Adrenal gland (tissue), 9 donors: ENCODE measurements around the gene SMIM45.

Source experiments
- DNase-seq, 7 donors: peaks; one replicate each; pipeline ENCODE4 v3.0.0-alpha.2; 2019 to 2020
- H3K27ac ChIP-seq, 5 donors: fragments of 200-600 bp; sonication (generic) in 4 of 5; 1 replicate in 3 of 5; 2 replicates in 2 of 5; pipeline versions ENCODE4 v1.5.1 to v1.8.0; 2016 to 2020; ENCODE audit warnings: mild to moderate bottlenecking in 1 of 5
- H3K27me3 ChIP-seq: fragments of 200-600 bp; 2 replicates; pipeline ENCODE4 v1.8.0; 2021
- H3K36me3 ChIP-seq, 2 donors: fragments of 200-600 bp; replicated peaks in 1 of 2; 1 replicate in 1 of 2; 2 replicates in 1 of 2; pipeline versions ENCODE4 v1.5.1 to v1.8.0; 2018 to 2022
- H3K4me1 ChIP-seq, 2 donors: fragments of 200-600 bp; replicated peaks in 1 of 2; 1 replicate in 1 of 2; 2 replicates in 1 of 2; pipeline versions ENCODE4 v1.5.1 to v1.8.0; 2018 to 2021
- H3K4me3 ChIP-seq, 4 donors: fragments of 200-600 bp; sonication (generic) in 3 of 4; one replicate each; pipeline ENCODE4 v1.5.1; 2016 to 2018
- H3K9me3 ChIP-seq, 3 donors: fragments of 200-600 bp; sonication (generic) in 1 of 3; replicated peaks in 1 of 3; 1 replicate in 2 of 3; 2 replicates in 1 of 3; pipeline versions ENCODE4 v1.5.1 to v1.8.0; 2016 to 2021
- CTCF ChIP-seq, 6 experiments: fragments of 450-650 bp in 4 of 6; fragments of 200-600 bp in 2 of 6; sonication (generic) in 1 of 6; IDR thresholded peaks; 1 replicate in 5 of 6; 2 replicates in 1 of 6; pipeline versions ENCODE4 v1.5.1 to v1.8.0; 2016 to 2021; ENCODE audit warnings: antibody characterized with exemption in 6 of 6, mild to moderate bottlenecking in 2 of 6, moderate library complexity in 1 of 6
- POLR2A ChIP-seq, 2 donors: fragments of 450-650 bp; IDR thresholded peaks; one replicate each; pipeline ENCODE4 v1.6.1; 2017; ENCODE audit warnings: antibody characterized with exemption in 2 of 2, mild to moderate bottlenecking in 2 of 2, moderate library complexity in 1 of 2
- WGBS, 4 donors: extraction: QIAGEN DNeasy Blood & Tissue Kit in 2 of 4; methylation state at CpG; one replicate each; pipeline versions ENCODE4 v1.1.5 to v1.1.7; 2013 to 2017; 5-methylcytosine and 5-hydroxymethylcytosine counted together
- intact Hi-C, 2 donors: fragments of 100-400 bp; cut with DNase I; formaldehyde crosslinking; loops; one replicate each; pipeline versions ENCODE4 v1.14.1 to v1.15.0; 2022 to 2023
- donor health status: healthy with polysubstance abuse.
- donor health status: Bipolar disorder and iron deficiency.
- donor health status: DM: yes; HTN: yes; CAD: no.
- donor health status: DM: no; HTN: no; CAD: no.
- donor health status: DM: no; HTN: no; CAD: no.

SMIM45 gene

GRCh38 chr22:41908411-41909309 lies 43.3 kb upstream of the SMIM45 start:
- no peak for TF ChIP-seq CTCF (IDR thresholded peaks at IDR 0.05)
- TF ChIP-seq POLR2A (IDR thresholded peaks at IDR 0.05): no peak
- 37 to 59% (median 53%) methylated on average over 7 to 14 of the region's 14 CpGs for WGBS, 4 donors
- peaks cover 4% of the 10 kb centered on the region for H3K27me3 ChIP-seq

GRCh38 chr22:41909310-41910049 lies 42.5 kb upstream of the SMIM45 start:
- H3K4me1 ChIP-seq: peaks cover 24 to 32% of the 10 kb centered on the region in 2 donors
- peak in 2 of 7 donors; percentile 37 to 44 for DNase-seq
- 29 to 46% (median 35%) methylated on average over 3 to 55 of the region's 55 CpGs for WGBS, 4 donors
- H3K36me3 ChIP-seq: peaks cover 0 to 22% of the 10 kb centered on the region in 2 donors
- peak overlapping the region in 1 of 4 donors; percentile 49 for H3K4me3 ChIP-seq
- intact Hi-C loops: no loop called here
- TF ChIP-seq POLR2A (IDR thresholded peaks at IDR 0.05) (no peak), CTCF (IDR thresholded peaks at IDR 0.05) (no peak)
- no peaks in the 10 kb centered on the region for H3K9me3 ChIP-seq
- H3K27ac ChIP-seq: peak overlapping the region in 3 of 5 donors; percentile 59 to 73 (median 64)
- H3K27me3 ChIP-seq: peaks cover 4% of the 10 kb centered on the region

More at GRCh38 chr22:41908411-41909309, 43.3 kb upstream of the SMIM45 start:
- no peaks in the 10 kb centered on the region for H3K9me3 ChIP-seq
- intact Hi-C loops: no loop called here
- peaks cover 19 to 32% of the 10 kb centered on the region in 2 donors for H3K4me1 ChIP-seq
- peak in 3 of 7 donors; percentile 47 to 62 (median 59) for DNase-seq
- H3K36me3 ChIP-seq: peaks cover 0 to 30% of the 10 kb centered on the region in 2 donors
- H3K4me3 ChIP-seq: no peak overlapping the region
- peak overlapping the region in 4 of 5 donors; percentile 19 to 73 (median 62) for H3K27ac ChIP-seq

- peak overlapping the region in 1 of 4 donors; percentile 49 for H3K4me3 ChIP-seq
- no peaks in the 10 kb centered on the region for H3K9me3 ChIP-seq
- peak overlapping the region in 4 of 5 donors; percentile 18 to 73 (median 62) for H3K27ac ChIP-seq
- TF ChIP-seq CTCF (IDR thresholded peaks at IDR 0.05) (no peak), POLR2A (IDR thresholded peaks at IDR 0.05) (no peak)
- intact Hi-C loops: no loop called here
- H3K4me1 ChIP-seq: peaks cover 24 to 40% of the 10 kb centered on the region in 2 donors
- WGBS, 4 donors: 3 to 5% (median 5%) methylated on average over 12 to 112 of the region's 112 CpGs; no CpG with 5 or more reads in 1 of the 4 donors
- peak in 6 of 7 donors; percentile 68 to 76 (median 72) for DNase-seq
- peaks cover 0 to 13% of the 10 kb centered on the region in 2 donors for H3K36me3 ChIP-seq
- peaks cover 9% of the 10 kb centered on the region for H3K27me3 ChIP-seq
Measured at GRCh38 chr22:41910050-41911000, 41.6 kb upstream of the SMIM45 start.
